ENCODE data around the gene SIVA1. TPM values are rescaled to one million over a fixed set of nuclear protein-coding genes. Genes with fewer than 3 reads are reported as not detected.

The SIVA1 gene
- total RNA-seq, 3 donors from 2014 or later (not counting 1 experiment from before 2014, with no cell fraction given) = 59.7 to 74.8 (median 59.8) TPM

DNA sequence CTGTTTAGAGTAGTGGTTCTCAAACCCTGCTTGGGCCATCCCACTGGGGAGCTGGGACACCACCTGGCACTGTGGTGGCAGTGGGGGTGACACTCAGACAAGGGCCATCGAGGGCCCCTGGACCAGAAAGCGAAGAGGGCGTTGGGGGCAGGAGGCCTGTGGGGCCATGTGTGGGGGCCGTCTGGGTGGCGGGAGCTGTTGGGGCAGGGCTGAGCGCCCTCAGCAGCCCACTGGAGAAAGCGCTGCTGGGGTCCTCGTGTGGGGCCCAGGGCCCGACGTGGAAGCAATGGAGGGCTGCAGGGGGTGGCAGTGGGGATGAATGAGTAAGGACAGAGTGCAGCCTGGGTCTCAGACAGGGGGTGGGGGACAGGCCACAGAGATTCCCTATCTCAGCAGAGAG is 34.8 kb upstream of the SIVA1 start:
- intact Hi-C loops (cut with micrococcal nuclease) = no loop called here

DNA sequence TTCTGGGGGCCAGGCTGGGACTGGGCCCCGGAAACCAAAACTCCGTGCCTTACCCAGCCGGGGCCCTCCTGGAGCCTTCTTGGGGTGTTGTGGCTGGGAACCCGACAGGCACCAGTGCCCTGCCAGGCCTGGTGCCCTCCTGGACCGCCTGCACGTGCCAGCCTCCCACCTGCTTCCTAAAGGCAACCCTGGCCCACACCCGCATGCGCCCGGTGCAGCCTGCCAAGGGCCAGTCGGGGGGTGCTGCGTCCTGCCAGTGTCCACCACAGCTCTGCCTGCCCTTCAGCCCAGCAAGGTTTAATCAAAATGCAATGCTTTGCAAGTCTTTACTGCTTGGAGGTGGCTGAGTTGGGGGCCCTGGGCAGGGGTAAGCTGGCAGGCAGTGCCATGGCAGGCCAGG is 34.1 kb upstream of the SIVA1 start:
- intact Hi-C loops (cut with micrococcal nuclease) = no loop called here
- TF ChIP-seq, protein P1, sequence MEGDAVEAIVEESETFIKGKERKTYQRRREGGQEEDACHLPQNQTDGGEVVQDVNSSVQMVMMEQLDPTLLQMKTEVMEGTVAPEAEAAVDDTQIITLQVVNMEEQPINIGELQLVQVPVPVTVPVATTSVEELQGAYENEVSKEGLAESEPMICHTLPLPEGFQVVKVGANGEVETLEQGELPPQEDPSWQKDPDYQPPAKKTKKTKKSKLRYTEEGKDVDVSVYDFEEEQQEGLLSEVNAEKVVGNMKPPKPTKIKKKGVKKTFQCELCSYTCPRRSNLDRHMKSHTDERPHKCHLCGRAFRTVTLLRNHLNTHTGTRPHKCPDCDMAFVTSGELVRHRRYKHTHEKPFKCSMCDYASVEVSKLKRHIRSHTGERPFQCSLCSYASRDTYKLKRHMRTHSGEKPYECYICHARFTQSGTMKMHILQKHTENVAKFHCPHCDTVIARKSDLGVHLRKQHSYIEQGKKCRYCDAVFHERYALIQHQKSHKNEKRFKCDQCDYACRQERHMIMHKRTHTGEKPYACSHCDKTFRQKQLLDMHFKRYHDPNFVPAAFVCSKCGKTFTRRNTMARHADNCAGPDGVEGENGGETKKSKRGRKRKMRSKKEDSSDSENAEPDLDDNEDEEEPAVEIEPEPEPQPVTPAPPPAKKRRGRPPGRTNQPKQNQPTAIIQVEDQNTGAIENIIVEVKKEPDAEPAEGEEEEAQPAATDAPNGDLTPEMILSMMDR (IDR thresholded peaks at IDR 0.05) = no peak

More for the DNA sequence above, 34.8 kb upstream of the SIVA1 start:
- Histone ChIP-seq H3K27ac (ENCODE audit: low read length) (no peak overlapping the region), H3K9me3 (ENCODE audit: control insufficient read depth, insufficient read depth, low read length) (no peaks in the 10 kb centered on the region), H3K4me1 (ENCODE audit: control insufficient read depth, insufficient read depth, low read length) (peaks cover 4% of the 10 kb centered on the region), H3K27me3 (ENCODE audit: control insufficient read depth, insufficient read depth, low read length) (no peaks in the 10 kb centered on the region), H3K36me3 (ENCODE audit: control insufficient read depth, insufficient read depth, low read length) (no peaks in the 10 kb centered on the region), H3K4me3 (ENCODE audit: low read length) (no peak overlapping the region)
- Mint-ChIP-seq H3K9me3 (no peaks in the 10 kb centered on the region), H3K27me3 (ENCODE audit: low read depth in 2 of 2) (no peaks in the 10 kb centered on the region), H3K4me3 (no peak overlapping the region), H3K4me1 (peaks cover 5 to 11% of the 10 kb centered on the region in 2 donors), H3K27ac (no peak overlapping the region), H3K36me3 (no peaks in the 10 kb centered on the region)
- no peak for DNase-seq
- no peak for ATAC-seq
- TF ChIP-seq, protein P1 (IDR thresholded peaks at IDR 0.05) = no peak
- WGBS (ENCODE audit: insufficient coverage) = 81% methylated on average over 10 of the region's 10 CpGs

DNA sequence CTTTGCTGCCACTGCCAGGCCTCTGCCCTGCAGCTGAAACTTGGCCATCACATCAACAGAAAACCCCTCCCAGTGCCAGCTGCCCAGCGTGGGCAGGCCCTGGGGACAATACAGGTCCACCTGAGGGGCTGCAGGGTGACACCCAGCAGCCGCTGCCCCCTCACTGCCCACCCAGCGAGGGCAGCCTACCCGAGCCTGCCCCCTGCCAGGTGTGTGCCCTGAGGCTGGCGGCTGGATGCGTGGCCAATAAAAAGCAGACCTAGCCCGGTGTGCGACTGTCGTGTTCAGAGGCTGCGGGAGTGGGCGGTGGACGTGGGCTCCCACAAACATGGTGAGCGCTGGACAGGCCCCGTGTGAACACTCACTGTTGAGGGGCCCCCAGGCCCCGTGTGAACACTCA is 33.6 kb upstream of the SIVA1 start:
- Mint-ChIP-seq H3K36me3 (no peaks in the 10 kb centered on the region), H3K4me1 (peaks cover 5 to 11% of the 10 kb centered on the region in 2 donors), H3K27me3 (ENCODE audit: low read depth in 2 of 2) (no peaks in the 10 kb centered on the region), H3K4me3 (no peak overlapping the region), H3K9me3 (no peaks in the 10 kb centered on the region), H3K27ac (no peak overlapping the region)
- 91% methylated on average over 15 of the region's 15 CpGs for WGBS (ENCODE audit: insufficient coverage)
- H3K27me3 ChIP-seq (ENCODE audit: control insufficient read depth, insufficient read depth, low read length) = no peaks in the 10 kb centered on the region
- TF ChIP-seq, protein P1 (IDR thresholded peaks at IDR 0.05) = no peak
- no peak overlapping the region for H3K4me3 ChIP-seq (ENCODE audit: low read length)
- intact Hi-C loops (cut with micrococcal nuclease) = no loop called here
- H3K27ac ChIP-seq (ENCODE audit: low read length) = no peak overlapping the region
- ATAC-seq (no peak), DNase-seq (no peak)
- H3K4me1 ChIP-seq (ENCODE audit: control insufficient read depth, insufficient read depth, low read length) = peaks cover 7% of the 10 kb centered on the region
- H3K9me3 ChIP-seq (ENCODE audit: control insufficient read depth, insufficient read depth, low read length) = no peaks in the 10 kb centered on the region
- H3K36me3 ChIP-seq (ENCODE audit: control insufficient read depth, insufficient read depth, low read length) = no peaks in the 10 kb centered on the region

More for the DNA sequence above, 34.1 kb upstream of the SIVA1 start:
- Histone ChIP-seq H3K4me1 (ENCODE audit: control insufficient read depth, insufficient read depth, low read length) (peaks cover 7% of the 10 kb centered on the region), H3K27ac (ENCODE audit: low read length) (no peak overlapping the region), H3K9me3 (ENCODE audit: control insufficient read depth, insufficient read depth, low read length) (no peaks in the 10 kb centered on the region), H3K27me3 (ENCODE audit: control insufficient read depth, insufficient read depth, low read length) (no peaks in the 10 kb centered on the region), H3K4me3 (ENCODE audit: low read length) (no peak overlapping the region), H3K36me3 (ENCODE audit: control insufficient read depth, insufficient read depth, low read length) (no peaks in the 10 kb centered on the region)
- no peaks in the 10 kb centered on the region for H3K36me3 Mint-ChIP-seq
- H3K27me3 Mint-ChIP-seq (ENCODE audit: low read depth in 2 of 2) = no peaks in the 10 kb centered on the region
- DNase-seq (no peak), ATAC-seq (no peak)
- no peaks in the 10 kb centered on the region for H3K9me3 Mint-ChIP-seq
- H3K4me1 Mint-ChIP-seq = peaks cover 5 to 11% of the 10 kb centered on the region in 2 donors
- no peak overlapping the region for H3K27ac Mint-ChIP-seq
- no peak overlapping the region for H3K4me3 Mint-ChIP-seq
- WGBS (ENCODE audit: insufficient coverage) = 97% methylated on average over 11 of the region's 11 CpGs
